HL-60 (cell line): ENCODE data around the gene MIEN1.

Source experiments
- GABPA ChIP-seq: IDR thresholded peaks from 2 replicates; pipeline ENCODE4 v1.6.1; 2012; ENCODE audit warnings: low read depth
- POLR2AphosphoS5 ChIP-seq: IDR thresholded peaks from 2 replicates; pipeline ENCODE4 v1.6.1; 2012; ENCODE audit warnings: low read depth
- SPI1 ChIP-seq: IDR thresholded peaks from 2 replicates; pipeline ENCODE4 v1.6.1; 2012; ENCODE audit warnings: low read depth, mild to moderate bottlenecking, borderline replicate concordance
- TF ChIP-seq, protein P1 (sequence below): IDR thresholded peaks from one replicate; pipeline ENCODE4 v1.5.1; 2011; ENCODE audit warnings: low read length, control low read depth, inconsistent platforms; ENCODE audit not compliant: insufficient read depth

DNA sequence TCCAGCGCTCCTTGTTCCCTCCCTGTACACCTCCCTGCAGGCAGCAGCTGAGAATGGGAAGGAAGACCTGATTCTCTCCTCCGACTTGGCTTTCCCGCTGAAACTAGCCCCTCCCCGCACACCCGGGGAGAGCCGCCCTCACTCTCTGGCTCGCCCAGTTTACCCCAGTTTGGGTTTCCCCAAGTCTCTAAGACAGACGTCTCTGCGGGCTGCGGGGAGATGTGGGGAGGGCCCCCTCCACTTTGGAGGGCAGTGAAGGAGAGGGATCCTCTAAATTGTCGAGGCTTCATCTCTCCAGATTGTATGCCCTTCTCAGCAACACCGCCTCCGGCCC is 8.2 kb upstream of the MIEN1 start:
- TF ChIP-seq POLR2AphosphoS5 (no peak), SPI1 (no peak), GABPA (no peak)
- TF ChIP-seq, protein P1, sequence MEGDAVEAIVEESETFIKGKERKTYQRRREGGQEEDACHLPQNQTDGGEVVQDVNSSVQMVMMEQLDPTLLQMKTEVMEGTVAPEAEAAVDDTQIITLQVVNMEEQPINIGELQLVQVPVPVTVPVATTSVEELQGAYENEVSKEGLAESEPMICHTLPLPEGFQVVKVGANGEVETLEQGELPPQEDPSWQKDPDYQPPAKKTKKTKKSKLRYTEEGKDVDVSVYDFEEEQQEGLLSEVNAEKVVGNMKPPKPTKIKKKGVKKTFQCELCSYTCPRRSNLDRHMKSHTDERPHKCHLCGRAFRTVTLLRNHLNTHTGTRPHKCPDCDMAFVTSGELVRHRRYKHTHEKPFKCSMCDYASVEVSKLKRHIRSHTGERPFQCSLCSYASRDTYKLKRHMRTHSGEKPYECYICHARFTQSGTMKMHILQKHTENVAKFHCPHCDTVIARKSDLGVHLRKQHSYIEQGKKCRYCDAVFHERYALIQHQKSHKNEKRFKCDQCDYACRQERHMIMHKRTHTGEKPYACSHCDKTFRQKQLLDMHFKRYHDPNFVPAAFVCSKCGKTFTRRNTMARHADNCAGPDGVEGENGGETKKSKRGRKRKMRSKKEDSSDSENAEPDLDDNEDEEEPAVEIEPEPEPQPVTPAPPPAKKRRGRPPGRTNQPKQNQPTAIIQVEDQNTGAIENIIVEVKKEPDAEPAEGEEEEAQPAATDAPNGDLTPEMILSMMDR: no peak
